HG03135 (cell line): Measurements from ENCODE around the gene ITGA11.

Experiments used
- ATAC-seq: cut with Tn5 transposase; IDR thresholded peaks from one replicate; pipeline ENCODE4 v1.9.1; 2021; ENCODE audit warnings: mild to moderate bottlenecking, moderate library complexity; ENCODE audit not compliant: unreplicated experiment

The ITGA11 gene

DNA sequence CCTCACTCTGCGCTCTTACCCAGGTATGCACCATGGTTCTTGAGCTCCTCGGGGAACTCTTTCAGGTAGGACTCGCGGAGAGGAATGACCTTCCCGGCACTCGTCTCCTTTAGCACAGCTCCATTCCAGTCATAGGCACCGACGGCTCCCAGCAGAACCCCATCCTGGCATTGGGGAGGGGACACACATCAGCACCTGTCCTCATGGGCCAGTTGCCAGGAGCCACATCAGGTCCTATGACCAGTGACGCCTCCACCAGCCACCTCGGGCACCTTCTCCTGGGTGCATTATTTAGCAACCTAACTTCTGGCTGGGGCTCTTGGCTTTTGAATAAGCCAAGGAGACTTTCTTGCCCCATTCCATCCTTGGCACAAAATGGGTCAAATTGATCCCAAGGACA lies 92.5 kb downstream of the ITGA11 start:
- no peak for ATAC-seq

DNA sequence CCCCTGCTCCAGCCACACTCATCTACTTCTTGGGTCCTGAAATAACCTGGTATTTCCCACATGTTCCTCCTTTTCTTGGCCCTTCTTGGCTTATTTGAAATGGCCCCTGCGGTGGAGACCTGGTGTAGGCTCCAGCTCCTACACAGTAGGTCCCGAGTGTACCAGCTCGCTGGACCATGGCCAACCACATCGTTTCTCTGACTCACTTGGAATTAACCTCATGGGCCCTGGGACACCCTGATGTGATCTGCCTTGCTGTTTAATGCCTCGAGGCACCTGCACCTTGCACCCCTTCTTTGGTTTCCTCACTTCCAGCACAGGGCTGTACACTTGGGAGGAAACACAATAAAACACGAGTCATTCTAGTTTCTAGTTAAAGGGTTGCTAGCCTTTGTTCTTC lies 94.1 kb downstream of the ITGA11 start:
- no peak for ATAC-seq

DNA sequence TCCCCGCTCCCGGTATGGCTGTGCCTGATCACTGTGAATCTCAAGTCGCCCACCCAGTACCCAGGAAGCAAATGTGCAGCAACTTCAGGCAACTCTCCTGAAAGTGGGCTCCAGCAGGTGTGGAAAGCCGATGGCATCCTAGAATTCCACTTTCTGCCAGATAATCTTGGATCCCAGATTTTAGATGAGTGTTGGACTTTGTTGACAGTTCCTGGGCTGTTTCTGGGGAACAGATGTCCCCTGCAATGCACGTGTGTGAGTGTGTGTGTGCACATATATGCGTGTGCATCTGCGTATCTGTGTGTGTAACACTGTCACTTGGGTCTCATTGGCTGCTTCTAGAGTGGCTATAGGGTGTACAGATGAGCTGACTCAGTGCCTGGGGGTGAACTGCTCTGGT lies 95.4 kb downstream of the ITGA11 start:
- no peak for ATAC-seq

DNA sequence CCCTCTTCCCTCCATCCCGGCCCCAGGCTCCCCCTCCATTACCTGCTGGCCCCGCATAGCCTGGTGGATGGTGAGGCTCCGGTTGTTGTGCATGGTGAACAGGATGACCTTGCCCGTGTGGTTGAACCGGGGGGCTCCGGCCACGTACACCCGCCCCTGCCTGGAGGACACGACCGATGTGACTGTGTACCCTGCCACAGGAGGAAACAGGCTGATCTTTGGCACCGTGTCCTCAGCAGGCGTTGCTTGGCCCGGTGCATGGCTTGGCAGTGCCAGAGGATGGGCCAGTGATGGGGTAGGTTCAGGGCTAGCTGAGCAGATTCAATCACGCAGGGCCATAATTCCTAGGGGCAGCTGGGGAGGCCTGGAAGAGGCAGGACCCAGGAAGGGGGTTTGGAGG lies 96.3 kb downstream of the ITGA11 start:
- no peak for ATAC-seq

DNA sequence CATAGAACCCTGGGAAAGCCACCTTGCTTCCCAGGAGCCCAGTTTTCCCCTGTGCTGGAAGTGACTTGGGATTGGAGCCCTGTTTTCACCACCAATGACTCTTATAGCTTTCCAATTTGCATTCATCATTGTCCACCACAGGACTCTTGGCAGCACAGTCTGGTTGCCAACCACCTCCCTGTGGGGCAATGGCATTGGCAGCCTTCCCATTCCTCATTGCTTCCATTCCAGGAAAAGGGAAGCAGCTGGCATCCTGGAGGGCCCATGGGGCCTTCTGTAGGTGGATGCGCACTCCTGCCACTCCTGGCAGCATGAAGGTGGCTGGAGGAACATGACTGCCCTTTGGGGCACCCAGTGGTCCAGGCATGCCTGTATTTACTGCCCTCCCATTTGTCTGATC lies 96.7 kb downstream of the ITGA11 start:
- ATAC-seq: no peak

DNA sequence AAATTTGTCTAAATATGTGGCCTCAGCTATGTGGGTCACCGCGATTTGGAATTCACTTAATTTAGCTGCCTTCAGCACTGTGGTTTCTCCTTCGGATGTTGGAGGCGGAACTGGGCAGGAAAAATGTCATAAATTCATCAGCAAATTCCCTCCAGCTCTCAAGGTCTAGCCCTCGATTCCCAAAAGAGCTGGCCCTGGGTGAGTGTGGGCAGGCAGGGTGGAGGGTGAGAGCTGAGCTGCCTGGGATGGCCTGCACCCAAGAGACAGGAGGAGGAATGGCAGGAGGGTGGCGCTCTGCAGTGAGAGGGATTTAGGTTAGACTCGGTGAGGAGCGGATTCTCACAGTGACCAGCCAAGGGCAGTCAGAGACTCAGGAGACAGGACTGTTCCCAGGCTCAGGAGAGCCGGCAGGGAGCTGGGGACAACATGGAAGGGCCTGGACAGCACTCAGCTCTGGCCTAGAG lies 97.3 kb downstream of the ITGA11 start:
- no peak for ATAC-seq

DNA sequence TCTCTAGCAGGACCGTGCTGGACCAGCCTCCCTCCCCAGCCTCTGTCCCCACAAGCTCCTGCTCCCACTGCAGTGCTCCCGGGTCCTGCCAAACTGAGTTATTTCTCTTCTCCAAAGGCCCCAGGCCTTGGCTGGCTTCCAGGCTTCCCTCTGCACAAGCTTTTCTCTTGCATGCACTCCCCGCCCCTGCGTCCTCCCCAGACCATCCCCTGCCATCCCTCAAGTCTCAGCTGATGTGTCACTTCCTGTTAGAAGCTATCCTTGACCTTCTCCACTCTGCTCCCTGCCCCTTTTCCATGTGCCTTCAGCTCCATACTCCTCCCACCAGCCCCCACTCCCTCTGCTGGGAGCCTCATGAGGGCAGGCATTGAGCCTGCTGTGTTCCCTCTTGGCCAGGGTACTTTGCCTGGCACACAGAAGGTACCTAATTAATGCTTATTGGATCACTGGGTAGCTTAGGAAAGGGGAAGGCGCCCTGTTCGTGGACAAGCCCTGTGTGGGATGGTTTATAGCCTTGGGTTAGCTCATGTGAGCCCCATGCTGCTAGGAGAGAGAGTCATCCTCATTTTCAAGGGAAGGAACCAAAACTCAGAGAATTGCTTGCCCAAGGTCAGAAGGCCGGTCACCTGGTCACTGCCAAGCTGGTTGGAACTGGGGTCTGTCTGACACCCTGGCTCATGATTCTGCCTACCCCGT lies 98.0 kb downstream of the ITGA11 start:
- ATAC-seq: no peak

DNA sequence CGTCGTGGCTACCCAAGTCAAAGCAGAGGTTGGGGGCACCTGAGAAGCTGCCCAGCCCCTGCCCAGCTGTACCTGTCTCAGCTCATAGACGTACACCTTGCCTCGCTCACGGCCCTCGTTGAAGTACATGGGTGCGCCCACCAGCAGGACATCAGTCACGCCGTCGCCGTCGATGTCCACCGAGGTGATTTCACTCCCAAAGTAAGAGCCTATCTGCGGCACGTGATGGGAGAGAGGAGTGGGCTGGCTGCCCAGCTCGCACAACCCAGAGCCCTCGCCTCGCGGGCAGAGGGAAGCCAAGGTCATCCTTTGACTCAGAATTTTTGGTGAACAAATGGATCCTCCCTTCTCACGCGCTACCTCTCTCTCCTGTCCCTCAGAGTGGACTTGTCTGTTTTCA lies 99.7 kb downstream of the ITGA11 start:
- ATAC-seq: no peak

DNA sequence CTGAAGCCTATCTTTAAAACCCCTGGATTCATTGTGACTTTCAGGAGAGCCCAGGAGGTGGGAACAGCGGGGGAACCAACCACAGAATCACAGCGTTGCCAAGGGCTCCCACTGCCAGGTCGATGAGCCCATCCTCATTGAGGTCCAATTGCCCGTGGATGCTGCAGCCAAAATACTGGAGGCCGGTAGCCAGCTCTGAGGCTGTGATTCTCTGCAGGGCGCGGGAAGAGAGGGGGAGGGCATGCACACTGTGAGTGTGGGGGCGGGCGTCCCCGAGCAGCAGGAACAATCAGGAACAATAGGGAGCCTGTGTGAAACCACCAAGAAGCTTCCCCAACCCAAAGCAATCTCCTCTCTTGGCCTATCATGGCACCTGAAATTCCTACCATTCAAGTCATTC lies 101.1 kb downstream of the ITGA11 start:
- no peak for ATAC-seq

DNA sequence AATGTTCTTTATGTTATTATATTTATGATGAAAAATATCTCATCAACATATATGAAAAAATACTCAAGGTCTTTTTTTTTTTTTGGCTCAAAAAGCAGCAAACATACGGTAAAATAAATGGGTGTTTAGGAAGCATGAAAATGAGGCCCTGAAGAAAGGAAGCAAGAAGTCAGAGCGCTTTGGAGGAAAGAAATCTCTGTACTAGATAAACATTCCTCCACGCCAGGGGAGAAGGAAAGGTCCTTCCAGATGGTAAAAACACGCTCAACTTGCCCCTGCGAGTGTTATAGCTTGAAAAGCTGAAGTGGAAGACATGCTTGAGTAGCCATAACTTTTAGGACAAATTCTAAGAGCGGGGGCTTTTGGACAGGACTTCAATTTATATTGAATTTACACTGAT lies 101.5 kb downstream of the ITGA11 start:
- ATAC-seq: no peak

DNA sequence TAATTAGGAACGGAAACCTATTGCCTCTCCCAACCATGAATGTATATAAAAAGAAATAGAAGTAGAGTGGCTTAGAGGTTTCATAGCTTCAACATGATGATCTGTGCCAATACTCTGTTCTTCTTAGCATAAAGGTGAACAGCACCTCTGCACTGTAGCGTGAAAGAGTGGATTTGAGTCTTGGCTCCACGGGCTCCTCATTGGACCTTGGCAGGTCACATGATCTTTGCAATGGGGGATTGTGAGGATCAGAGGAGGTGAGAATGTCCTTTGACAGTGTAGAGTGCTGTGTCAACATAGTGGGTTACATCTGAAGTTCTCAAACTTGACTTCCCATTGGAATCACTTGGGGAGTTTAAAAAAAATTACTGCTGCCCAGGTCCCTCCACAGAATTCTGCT lies 103.0 kb downstream of the ITGA11 start:
- ATAC-seq: no peak

DNA sequence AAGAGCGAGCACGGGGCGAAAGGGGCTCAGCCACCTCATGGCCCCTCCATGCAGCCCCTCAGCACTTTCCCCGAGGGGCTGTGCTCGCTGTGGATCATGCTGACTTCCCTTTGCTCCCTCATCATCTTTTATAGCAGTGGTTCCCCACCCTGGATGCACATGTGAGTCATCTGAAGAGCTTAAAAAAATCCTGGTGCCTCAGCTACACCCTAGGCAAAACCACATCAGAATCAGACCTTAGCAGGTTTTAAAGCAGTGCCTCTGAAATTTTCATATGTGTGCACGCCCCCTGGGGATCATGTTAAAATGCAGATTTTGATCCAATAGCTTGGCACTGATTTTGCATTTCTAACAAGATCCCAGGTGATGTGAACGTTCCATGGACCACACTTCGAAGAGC lies 103.5 kb downstream of the ITGA11 start:
- ATAC-seq: no peak

DNA sequence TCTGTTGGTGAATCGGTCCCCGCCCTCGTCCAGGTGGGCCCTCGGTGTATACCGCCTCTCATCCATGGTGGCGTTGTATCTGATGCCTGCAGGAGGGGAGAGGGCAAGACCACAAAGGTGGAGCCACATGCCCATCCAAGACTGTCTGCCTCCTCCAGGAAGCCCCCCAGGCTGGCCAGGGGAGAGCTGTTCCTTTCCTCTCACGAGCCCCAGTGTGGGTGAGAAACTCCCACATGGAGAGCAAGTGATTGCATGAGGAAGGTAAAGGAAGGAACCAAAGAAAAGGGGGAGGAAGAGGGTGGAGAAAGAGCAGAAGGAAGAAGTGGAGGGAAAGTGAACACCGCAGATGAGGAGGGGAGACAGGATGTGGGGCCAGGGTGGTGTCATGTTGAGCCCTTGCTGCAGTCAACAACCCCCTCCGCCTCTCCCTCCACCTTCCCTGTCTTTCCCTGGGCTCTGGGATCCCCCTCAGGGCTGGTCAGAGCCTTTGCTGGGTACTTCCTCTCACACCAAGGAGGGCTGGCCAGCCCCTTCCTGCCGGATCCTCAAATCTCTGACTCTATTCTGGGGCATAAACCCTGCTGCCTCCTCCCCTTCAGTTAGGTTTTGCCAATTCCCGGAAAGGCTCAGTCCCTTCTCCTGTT lies 105.1 kb downstream of the ITGA11 start:
- ATAC-seq: no peak

DNA sequence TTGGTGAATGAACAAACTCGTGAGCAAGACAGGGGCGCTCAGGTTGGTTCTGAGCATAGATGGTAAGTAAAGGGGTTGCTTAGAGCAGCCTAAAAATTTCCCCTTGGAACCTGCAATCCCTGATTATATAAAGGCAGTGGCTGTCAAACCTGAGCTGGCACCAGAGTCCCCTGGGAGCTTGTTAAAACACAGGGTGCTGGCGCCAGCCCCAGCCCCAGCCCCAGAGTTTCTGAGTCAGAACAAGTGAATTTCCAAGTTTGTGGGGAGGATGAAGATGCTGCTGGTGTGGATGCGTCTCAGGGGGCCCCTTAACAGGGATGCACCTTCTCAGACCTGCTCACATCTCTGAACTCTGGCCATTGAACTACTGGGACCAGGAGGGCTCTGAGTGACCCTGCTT lies 106.2 kb downstream of the ITGA11 start:
- no peak for ATAC-seq

DNA sequence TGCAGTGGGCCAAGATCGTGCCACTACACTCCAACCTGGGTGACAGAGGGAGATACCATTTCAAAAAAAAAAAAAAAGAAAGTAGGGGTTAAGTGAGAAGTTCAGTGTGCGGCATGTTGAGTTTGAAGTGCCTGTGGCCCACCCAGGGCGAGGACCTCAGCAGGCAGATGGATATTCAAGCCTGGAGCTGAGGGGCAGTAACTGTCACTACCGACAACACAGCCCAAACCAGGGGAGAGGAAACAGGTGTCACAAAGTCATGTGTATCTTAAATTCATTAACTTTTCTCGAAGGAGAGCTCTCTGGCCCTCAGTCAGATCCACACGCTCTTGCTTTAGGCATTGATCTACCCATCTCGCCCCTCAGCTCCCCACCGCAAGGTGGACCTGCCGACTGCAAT lies 109.2 kb downstream of the ITGA11 start:
- ATAC-seq: no peak

DNA sequence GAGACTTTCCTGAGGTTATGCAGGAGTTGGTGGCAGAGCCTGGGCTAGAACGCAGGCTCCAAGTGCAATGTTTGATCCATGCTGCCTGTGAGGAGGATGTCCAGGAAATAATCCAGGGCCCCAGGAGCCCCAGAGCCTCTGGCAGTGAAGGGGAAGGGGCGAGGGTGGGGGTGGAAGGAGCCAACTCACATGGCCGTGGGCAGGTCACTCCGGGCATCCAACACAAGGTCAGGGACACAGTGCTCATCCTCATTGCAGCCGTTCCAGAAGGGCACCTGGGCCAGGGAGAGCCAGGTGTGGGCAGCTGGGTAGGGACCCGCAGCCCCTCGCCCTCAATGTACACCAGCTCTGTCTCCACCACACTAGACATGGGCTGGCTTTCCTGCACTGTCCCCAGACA lies 110.7 kb downstream of the ITGA11 start:
- ATAC-seq: no peak

DNA sequence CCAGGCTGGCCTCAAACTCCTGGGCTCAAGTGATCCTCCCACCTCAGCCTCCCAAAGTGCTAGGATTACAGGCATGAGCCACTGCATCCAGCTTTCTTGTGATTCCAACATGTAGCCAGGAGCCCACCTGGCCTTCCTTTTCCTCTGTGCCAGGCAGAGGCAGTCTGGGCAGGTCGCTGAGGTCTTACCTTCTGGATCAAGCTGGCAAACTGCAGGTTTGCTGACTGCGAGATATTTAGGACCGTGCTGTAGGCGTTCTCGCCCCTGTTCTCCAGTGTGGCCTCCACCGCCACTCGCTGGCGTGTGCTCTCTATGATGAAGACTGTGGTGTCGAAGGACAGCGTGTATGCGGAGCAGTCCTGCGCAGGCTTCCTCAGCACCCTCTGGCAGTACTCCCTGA lies 112.0 kb downstream of the ITGA11 start:
- ATAC-seq: no peak

DNA sequence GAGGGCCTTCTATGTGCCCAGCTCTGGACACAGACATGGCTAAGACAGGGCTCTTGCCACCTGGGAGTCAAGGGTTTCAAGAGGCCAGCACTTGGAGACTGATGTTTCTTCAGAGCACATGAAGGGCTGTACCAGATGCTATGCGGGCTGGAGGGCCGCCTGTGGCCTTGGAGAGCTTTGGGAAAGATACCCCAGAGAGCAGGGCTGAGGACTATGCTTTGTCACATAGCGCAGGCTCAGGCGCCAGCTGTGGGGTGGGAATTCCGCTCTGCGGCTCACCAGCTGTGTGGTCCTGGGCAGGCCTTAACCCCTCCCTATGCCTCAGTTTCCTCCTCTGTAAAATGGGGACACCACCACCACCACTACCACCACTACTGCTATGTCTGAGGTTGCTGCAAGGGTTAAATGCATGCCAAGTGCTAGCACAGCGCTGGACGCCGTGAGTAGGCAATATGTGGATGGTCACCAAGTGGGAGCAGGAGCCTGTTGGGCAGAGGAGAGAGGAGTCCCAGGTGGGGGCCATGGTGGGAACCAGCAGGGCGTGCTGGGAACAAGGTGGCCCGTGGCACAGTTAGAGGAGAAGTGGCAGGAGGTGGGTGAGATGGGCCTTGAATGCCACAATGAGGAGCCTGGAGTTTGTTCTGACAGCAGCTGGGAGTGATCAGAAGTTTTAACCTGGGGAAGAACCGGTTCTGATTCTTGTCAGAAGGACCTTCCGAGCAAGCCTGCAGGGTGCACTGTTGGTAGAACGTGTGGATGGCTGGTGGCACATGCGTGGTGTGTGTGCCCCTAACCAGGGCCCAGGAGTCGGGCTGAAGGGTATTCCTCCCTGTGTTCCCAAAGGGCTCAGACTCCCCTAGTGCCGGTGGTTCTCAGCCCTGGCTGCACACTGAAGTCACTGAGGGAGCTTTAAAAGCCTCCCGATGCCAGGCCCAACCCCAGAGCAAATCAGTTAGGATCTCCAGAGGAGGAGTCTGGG lies 112.7 kb downstream of the ITGA11 start:
- ATAC-seq: no peak

DNA sequence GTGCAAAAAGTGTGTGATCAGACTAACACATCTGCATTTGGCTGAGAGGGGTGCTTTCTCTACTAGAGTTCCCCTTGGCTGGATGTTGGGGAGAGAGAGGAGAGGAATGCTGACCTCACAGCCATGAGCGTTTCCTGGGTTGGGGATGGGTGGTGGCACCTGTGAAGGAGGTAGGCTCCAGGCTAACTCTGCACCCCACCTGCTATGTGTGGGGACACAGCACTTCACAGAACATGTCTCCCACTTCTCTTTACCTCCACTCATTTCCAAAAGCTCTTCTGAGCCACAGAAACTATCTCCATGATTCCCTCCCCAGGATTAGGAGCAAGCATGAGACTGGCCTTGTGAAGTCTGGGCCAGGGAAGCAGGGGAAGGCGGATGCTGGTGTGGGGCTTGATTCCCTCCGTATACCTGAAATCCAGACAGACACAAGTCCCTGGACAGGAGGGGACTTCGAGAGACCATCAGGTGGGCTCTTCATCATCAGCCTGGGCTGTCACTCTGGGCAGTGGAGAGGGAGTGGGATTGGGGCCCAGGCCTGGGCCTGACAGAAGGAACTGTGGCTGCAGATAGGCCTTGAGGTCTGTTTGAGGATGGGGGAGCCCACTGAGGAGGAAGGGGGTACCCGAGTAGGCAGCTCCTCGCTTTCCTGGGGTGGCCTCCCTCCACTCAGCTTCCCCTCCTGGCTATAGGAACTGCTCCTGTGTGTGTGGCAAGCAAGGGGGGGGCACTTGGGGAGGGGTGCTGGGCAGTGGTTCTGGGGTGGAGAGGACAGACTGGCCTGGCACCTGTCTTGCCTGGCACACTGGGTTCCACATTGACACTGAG lies 113.7 kb downstream of the ITGA11 start:
- ATAC-seq: no peak

DNA sequence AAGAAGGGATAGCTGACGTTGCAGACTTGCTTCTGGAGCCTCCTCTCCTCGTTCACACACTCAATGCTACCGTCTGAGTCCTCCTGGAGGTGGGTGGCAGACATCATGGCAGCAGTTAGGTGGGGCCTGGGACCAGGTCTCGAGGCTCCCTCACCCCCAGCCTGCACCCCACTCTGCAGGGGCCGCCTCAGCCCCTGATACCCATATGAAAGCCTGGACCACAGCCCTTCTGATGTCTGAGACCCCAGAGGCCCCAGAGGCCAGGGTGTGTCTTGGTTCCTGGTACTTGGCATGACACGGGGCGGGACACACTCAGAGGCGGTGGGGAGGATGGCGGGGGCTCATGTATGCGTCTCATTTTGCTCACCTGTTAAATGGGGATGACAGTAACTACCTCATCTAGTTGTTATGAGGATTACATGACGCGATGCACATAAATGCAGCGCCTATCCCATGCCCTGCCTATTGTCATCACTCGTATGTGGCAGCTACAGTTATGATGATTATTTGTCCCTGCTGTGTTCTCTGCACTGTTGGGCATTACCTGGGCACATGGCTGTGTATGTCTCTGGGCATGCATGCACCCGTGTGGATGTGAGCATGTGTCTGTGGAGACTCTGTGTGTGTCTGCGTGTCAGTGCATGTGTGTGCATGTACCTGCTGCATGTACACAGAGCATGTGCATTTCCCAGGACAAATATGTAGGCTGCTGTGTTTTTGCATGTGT lies 114.5 kb downstream of the ITGA11 start:
- no peak for ATAC-seq
